ENCODE measurements around the gene TDP2. TPM values are rescaled to one million over a fixed set of nuclear protein-coding genes. Genes with fewer than 3 reads are reported as not detected.
A peak's percentile ranks its signal among the peaks of the same experiment; 100 is the strongest.
"Not testable (repeated sequence)": the region's sequence is repeated elsewhere in the genome, so short reads cannot be mapped to it uniquely, and the experiment has no call there.

The TDP2 gene
- total RNA-seq, 2 experiments from 2014 or later: 27.2 to 39.6 TPM

DNA sequence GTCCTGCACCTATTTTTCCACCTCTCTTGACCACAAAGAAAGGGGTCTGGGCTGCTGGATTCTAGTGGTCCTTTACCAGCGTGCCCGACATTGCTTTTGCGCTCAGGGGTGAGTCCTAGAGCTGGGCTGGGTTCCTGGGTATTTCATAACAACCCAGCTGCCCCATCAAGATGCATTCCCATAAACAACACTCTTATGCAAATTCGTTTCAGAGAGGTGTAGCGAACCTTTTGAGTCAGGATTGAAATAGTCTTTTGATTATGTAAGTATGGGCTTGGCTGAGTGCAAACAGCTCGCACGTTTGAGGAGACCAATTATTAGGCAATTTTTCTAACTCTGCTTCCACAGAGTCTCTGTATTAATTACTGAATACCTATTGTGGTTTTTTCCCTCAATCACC lies 13.9 kb upstream of the TDP2 start:
- no peak overlapping the region for H2AFZ ChIP-seq (ENCODE audit: low read length)
- BruUV-seq (replicated peaks): no TSS peak
- H3K79me2 ChIP-seq (ENCODE audit: insufficient read depth, low read depth, low read length): no peaks in the 10 kb centered on the region
- no peak overlapping the region for H3K4me2 ChIP-seq (ENCODE audit: low read length)
- H3K27ac ChIP-seq (ENCODE audit: low read depth, low read length, poor library complexity, severe bottlenecking): no peak overlapping the region
- ChIA-PET POLR2A (no interaction called here), CTCF (ENCODE audit: unreplicated experiment) (no interaction called here)
- H3K4me3 ChIP-seq (ENCODE audit: low read depth, low read length, poor library complexity, severe bottlenecking): no peak overlapping the region
- H3K9me2 ChIP-seq (ENCODE audit: insufficient read depth, low read length): no peaks in the 10 kb centered on the region
- H3K9me3 ChIP-seq (ENCODE audit: low read length): no peaks in the 10 kb centered on the region
- H4K20me1 ChIP-seq (ENCODE audit: insufficient read depth, low read length): no peaks in the 10 kb centered on the region
- intact Hi-C loops (cut with micrococcal nuclease; ENCODE audit: unreplicated experiment): no loop called here
- TF ChIP-seq, protein P1, sequence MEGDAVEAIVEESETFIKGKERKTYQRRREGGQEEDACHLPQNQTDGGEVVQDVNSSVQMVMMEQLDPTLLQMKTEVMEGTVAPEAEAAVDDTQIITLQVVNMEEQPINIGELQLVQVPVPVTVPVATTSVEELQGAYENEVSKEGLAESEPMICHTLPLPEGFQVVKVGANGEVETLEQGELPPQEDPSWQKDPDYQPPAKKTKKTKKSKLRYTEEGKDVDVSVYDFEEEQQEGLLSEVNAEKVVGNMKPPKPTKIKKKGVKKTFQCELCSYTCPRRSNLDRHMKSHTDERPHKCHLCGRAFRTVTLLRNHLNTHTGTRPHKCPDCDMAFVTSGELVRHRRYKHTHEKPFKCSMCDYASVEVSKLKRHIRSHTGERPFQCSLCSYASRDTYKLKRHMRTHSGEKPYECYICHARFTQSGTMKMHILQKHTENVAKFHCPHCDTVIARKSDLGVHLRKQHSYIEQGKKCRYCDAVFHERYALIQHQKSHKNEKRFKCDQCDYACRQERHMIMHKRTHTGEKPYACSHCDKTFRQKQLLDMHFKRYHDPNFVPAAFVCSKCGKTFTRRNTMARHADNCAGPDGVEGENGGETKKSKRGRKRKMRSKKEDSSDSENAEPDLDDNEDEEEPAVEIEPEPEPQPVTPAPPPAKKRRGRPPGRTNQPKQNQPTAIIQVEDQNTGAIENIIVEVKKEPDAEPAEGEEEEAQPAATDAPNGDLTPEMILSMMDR (conservative IDR thresholded peaks at IDR 0.05; ENCODE audit: low read length): no peak
- TF ChIP-seq EZH2phosphoT487 (IDR thresholded peaks at IDR 0.05; ENCODE audit: borderline replicate concordance, low read depth, low read length): no peak
- H3K36me3 ChIP-seq (ENCODE audit: insufficient read depth, low read length): no peaks in the 10 kb centered on the region
- no peaks in the 10 kb centered on the region for H3K4me1 ChIP-seq (ENCODE audit: insufficient read depth, low read length, poor library complexity, severe bottlenecking)
- DNase-seq (ENCODE audit: low spot score): no peak

DNA sequence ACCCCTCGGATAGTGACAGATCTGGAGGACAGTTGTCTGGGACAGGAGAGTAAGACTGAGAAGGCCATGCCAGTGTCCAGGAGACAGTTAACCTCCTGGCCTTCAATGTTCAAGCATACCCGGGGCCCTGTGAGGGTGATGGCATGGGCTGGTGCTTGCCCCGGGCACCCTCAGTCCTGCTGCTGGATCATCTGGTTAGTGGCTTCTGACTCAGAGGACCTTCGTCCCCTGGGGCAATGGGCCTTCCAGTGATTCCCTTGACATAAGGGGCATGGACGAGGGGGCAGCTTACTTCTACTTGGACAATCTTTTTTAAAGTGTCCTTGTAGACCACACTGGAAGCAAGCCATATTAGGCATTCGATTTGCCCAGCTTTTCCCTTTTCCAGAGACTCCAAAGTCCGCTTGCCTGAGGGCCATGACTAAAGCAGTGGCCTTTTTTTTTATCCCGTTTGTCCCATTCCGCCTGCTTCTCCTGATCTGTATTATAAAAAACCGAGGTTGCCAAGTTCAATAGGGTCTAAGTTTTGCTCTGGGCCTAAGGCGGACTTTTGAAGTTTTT lies 12.2 kb upstream of the TDP2 start:
- intact Hi-C loops (cut with micrococcal nuclease; ENCODE audit: unreplicated experiment); H2AFZ ChIP-seq (ENCODE audit: low read length); H3K36me3 ChIP-seq (ENCODE audit: insufficient read depth, low read length); H3K79me2 ChIP-seq (ENCODE audit: insufficient read depth, low read depth, low read length); CTCF ChIA-PET (ENCODE audit: unreplicated experiment); H3K4me3 ChIP-seq (ENCODE audit: low read depth, low read length, poor library complexity, severe bottlenecking); H3K27ac ChIP-seq (ENCODE audit: low read depth, low read length, poor library complexity, severe bottlenecking); H3K9me2 ChIP-seq (ENCODE audit: insufficient read depth, low read length); H3K4me1 ChIP-seq (ENCODE audit: insufficient read depth, low read length, poor library complexity, severe bottlenecking); BruUV-seq (replicated peaks); POLR2A ChIA-PET; H3K4me2 ChIP-seq (ENCODE audit: low read length); H4K20me1 ChIP-seq (ENCODE audit: insufficient read depth, low read length); H3K9me3 ChIP-seq (ENCODE audit: low read length); DNase-seq (ENCODE audit: low spot score): not testable (repeated sequence)

DNA sequence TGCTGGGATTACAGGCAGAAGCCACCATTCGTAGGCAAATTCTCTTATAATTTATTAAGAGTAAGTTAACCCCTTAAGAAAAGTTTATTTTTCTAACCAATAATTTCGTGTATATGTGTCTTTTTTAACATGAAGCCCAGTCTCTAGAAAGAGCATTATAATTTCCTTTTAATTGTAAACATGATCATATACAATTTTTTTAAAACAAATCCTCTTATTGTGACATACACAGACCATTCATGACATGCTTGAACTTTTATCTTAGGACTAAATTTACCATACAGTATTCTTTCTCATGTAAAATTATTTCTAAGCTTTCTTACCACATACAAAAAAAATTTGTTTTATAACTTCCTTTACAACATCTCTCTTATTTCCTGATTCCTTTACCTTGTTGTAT lies 6.9 kb upstream of the TDP2 start:
- H2AFZ ChIP-seq (ENCODE audit: low read length): no peak overlapping the region
- H3K4me3 ChIP-seq (ENCODE audit: low read depth, low read length, poor library complexity, severe bottlenecking): no peak overlapping the region
- no peaks in the 10 kb centered on the region for H3K4me1 ChIP-seq (ENCODE audit: insufficient read depth, low read length, poor library complexity, severe bottlenecking)
- no peaks in the 10 kb centered on the region for H3K79me2 ChIP-seq (ENCODE audit: insufficient read depth, low read depth, low read length)
- intact Hi-C loops (cut with micrococcal nuclease; ENCODE audit: unreplicated experiment): no loop called here
- POLR2A ChIA-PET: interaction anchor here (0.6 kb wide), 1 partner anchor 1357 kb away, joined by 7 read pairs; no protein-coding TSS in a partner anchor
- peak; percentile 51 for DNase-seq (ENCODE audit: low spot score)
- CTCF ChIA-PET (ENCODE audit: unreplicated experiment): no interaction called here
- TF ChIP-seq, protein P1 (conservative IDR thresholded peaks at IDR 0.05; ENCODE audit: low read length): no peak
- no peak for TF ChIP-seq EZH2phosphoT487 (IDR thresholded peaks at IDR 0.05; ENCODE audit: borderline replicate concordance, low read depth, low read length)
- no peaks in the 10 kb centered on the region for H4K20me1 ChIP-seq (ENCODE audit: insufficient read depth, low read length)
- no peaks in the 10 kb centered on the region for H3K9me2 ChIP-seq (ENCODE audit: insufficient read depth, low read length)
- BruUV-seq (replicated peaks): no TSS peak
- no peak overlapping the region for H3K27ac ChIP-seq (ENCODE audit: low read depth, low read length, poor library complexity, severe bottlenecking)
- peaks cover 39% of the 10 kb centered on the region for H3K9me3 ChIP-seq (ENCODE audit: low read length)
- H3K36me3 ChIP-seq (ENCODE audit: insufficient read depth, low read length): peaks cover 3% of the 10 kb centered on the region; the same call in 1 of the 2 replicates
- H3K4me2 ChIP-seq (ENCODE audit: low read length): no peak overlapping the region

Data from OCI-LY7 (cell line).